Limb (tissue), 2 donors: ENCODE measurements around the gene UBE2D2.
"Not testable (repeated sequence)": the region's sequence is repeated elsewhere in the genome, so short reads cannot be mapped to it uniquely, and the experiment has no call there.

Experiments
- DNase-seq, 2 donors: peaks; one replicate each; pipeline ENCODE4 v3.0.0-alpha.2; 2016; ENCODE audit errors: extremely low spot score in 2 of 2

UBE2D2 gene

GRCh38 chr5:139560752-139561654 is at the start of gene UBE2D2:
Gene UBE2D2 (plus strand): TSS chr5:139561339. CDS start chr5:139561792, 453 bp downstream.
- DNase-seq, result peak; percentile 98

GRCh38 chr5:139512786-139513390 is 48.3 kb upstream of the UBE2D2 start:
- no peak for DNase-seq

GRCh38 chr5:139513434-139513833 is 47.7 kb upstream of the UBE2D2 start:
- peak; percentile 52 to 75 for DNase-seq

GRCh38 chr5:139513852-139514485 is 47.2 kb upstream of the UBE2D2 start:
- no peak for DNase-seq

GRCh38 chr5:139514486-139514856 is 46.7 kb upstream of the UBE2D2 start:
- no peak for DNase-seq

GRCh38 chr5:139517683-139518564 is 43.2 kb upstream of the UBE2D2 start:
- DNase-seq, result peak; percentile 93 to 97

- DNase-seq, result no peak
Measured at GRCh38 chr5:139523635-139524445, 37.3 kb upstream of the UBE2D2 start.

- no peak for DNase-seq
Measured at GRCh38 chr5:139524446-139524845, 36.7 kb upstream of the UBE2D2 start.

GRCh38 chr5:139524940-139525585 is 36.1 kb upstream of the UBE2D2 start:
- no peak for DNase-seq

GRCh38 chr5:139525586-139526308 is 35.4 kb upstream of the UBE2D2 start:
- not testable (repeated sequence) for DNase-seq

GRCh38 chr5:139526309-139527089 is 34.6 kb upstream of the UBE2D2 start:
- not testable (repeated sequence) for DNase-seq

- DNase-seq, result not testable (repeated sequence)
Measured at GRCh38 chr5:139527090-139527470, 34.1 kb upstream of the UBE2D2 start.

GRCh38 chr5:139527896-139528467 is 33.2 kb upstream of the UBE2D2 start:
- not testable (repeated sequence) for DNase-seq

GRCh38 chr5:139528695-139529094 is 32.4 kb upstream of the UBE2D2 start:
- not testable (repeated sequence) for DNase-seq

GRCh38 chr5:139530079-139530478 is 31.1 kb upstream of the UBE2D2 start:
- DNase-seq, result not testable (repeated sequence)

GRCh38 chr5:139531772-139532169 is 29.4 kb upstream of the UBE2D2 start:
- no peak for DNase-seq

- peak in 1 of 2 donors; percentile 61 for DNase-seq
Measured at GRCh38 chr5:139543423-139543991, 17.6 kb upstream of the UBE2D2 start.

- DNase-seq, result not testable (repeated sequence)
Measured at GRCh38 chr5:139546593-139546992, 14.5 kb upstream of the UBE2D2 start.
